HG03066 (cell line): ENCODE data around the gene PARD6B.
"Not testable (repeated sequence)": the region's sequence is repeated elsewhere in the genome, so short reads cannot be mapped to it uniquely, and the experiment has no call there.

ENCODE experiments used
- ATAC-seq: cut with Tn5 transposase; IDR thresholded peaks from one replicate; pipeline ENCODE4 v1.9.1; 2021; ENCODE audit warnings: low read depth; ENCODE audit not compliant: unreplicated experiment

The PARD6B gene

GRCh38 chr20:50768991-50769390 lies 37.6 kb downstream of the PARD6B start:
- not testable (repeated sequence) for ATAC-seq

DNA sequence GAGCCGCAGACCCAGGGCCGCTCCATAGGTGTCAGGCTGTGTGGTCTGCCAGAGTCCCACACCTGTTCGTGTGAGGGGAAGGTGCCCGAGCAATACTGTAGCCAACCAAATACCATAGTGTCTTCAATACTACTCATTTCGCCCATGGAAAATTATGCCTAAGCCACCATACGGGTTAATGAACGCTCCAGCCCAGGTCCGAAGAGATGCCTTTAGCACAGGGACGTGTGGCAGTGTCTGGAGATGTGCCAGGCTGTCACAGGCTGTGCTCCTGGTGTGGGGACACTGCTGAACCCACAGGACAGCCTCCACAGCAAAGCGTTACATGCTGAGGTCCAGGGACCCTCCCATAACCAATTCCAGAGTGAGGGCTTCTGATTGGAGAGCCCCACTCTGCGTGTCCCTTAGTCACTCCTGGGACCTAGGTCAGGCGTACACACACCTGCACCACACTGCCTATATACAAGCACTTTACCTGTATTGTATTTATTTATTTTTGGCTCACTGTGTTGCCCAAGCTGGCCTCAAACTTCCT lies 38.2 kb downstream of the PARD6B start:
- not testable (repeated sequence) for ATAC-seq

- not testable (repeated sequence) for ATAC-seq
These were observed 40.2 kb downstream of the PARD6B start for GRCh38 chr20:50771419-50772080.

- ATAC-seq, result no peak
These were observed 41.2 kb downstream of the PARD6B start for GRCh38 chr20:50772420-50773185.

DNA sequence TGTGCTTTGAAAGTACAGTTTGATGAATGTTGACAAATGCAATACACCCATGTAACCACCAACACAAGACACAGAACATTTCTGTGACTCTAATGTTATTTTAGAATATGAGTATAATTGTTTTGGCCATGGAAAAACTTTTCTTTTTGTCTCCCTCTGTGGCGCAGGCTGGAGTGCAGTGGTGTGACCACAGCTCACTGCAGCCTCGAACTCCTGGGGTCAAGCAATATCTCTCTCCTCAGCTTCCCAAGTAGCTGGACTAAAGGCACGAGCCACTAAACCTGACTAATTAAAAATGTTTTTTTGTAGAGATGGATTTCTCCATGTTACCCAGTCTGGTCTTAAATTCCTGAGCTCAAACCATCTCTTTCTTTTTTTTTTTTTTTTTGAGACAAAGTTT lies 43.1 kb downstream of the PARD6B start:
- ATAC-seq, result no peak

DNA sequence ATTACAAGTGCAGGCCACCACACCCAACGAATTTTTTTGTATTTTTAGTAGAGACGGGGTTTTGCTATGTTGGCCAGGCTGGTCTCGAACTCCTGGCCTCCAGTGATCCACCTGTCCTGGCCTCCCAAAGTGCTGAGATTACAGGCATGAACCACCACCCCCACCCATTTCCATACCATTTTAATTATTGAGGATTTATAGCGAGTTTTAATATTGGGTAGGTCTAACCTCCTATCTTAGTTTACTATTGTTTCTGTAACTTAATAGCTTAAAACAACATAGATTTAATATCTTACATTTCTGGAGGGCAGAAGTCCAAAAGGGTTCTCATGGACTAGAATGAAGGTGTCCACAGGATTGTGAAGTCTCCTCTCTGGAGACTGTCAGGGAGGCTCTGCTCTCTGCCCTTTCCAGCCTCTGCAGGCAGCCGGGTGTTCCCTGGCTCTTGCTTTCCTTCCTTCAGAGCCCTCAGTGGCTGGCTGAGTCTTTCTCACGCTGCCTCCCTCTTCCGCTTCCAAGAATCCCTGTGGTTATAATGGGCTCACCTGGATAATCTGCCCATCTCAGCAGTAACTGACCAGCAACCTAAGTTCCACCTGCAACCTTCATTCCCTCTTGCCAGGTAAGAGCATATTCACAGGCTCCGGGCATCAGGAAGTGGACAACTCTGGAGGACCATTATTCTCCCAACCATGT lies 44.9 kb downstream of the PARD6B start:
- ATAC-seq, result no peak

GRCh38 chr20:50777373-50777772 lies 46.0 kb downstream of the PARD6B start:
- no peak for ATAC-seq

GRCh38 chr20:50778994-50779393 lies 47.6 kb downstream of the PARD6B start:
- not testable (repeated sequence) for ATAC-seq

GRCh38 chr20:50783390-50783789 lies 52.0 kb downstream of the PARD6B start:
- no peak for ATAC-seq

GRCh38 chr20:50783903-50784302 lies 52.5 kb downstream of the PARD6B start:
- ATAC-seq, result no peak

DNA sequence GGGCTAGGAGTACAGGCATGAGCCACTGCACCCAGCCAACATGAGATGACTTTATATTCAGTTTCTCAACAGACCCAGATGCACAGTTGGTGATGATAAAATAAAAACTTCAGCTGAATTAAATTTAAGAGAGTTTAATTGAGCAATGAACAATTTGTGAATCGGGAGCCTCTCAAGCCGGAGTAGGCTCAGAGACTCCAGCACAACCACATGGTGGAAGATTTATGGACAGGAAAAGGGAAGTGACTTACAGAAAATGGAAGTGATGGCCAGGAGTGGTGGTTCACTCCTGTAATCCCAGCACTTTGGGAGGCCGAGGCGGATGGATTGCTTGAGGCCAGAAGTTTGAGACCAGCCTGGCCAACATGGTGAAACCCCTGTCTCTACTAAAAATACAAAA lies 53.1 kb downstream of the PARD6B start:
- ATAC-seq, result no peak

DNA sequence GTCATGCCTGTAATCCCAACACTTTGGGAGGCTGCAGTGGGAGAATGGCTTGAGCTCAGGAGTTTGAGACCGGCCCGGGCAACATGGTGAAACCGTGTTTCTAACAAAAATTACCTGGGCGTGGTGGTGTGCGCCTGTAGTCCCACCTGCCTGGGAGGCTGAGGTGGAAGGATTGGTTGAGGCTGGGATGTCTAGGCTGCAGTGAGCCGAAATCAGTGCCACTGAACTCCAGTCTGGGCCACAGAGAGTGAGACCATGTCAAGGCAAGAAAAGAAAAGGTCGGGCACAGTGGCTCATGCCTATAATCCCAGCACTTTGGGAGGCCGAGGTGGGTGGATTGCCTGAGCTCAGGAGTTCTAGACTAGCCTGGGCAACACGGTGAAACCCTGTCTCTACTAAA lies 55.3 kb downstream of the PARD6B start:
- ATAC-seq, result no peak

- no peak for ATAC-seq
These were observed 55.8 kb downstream of the PARD6B start for GRCh38 chr20:50787181-50787580.

DNA sequence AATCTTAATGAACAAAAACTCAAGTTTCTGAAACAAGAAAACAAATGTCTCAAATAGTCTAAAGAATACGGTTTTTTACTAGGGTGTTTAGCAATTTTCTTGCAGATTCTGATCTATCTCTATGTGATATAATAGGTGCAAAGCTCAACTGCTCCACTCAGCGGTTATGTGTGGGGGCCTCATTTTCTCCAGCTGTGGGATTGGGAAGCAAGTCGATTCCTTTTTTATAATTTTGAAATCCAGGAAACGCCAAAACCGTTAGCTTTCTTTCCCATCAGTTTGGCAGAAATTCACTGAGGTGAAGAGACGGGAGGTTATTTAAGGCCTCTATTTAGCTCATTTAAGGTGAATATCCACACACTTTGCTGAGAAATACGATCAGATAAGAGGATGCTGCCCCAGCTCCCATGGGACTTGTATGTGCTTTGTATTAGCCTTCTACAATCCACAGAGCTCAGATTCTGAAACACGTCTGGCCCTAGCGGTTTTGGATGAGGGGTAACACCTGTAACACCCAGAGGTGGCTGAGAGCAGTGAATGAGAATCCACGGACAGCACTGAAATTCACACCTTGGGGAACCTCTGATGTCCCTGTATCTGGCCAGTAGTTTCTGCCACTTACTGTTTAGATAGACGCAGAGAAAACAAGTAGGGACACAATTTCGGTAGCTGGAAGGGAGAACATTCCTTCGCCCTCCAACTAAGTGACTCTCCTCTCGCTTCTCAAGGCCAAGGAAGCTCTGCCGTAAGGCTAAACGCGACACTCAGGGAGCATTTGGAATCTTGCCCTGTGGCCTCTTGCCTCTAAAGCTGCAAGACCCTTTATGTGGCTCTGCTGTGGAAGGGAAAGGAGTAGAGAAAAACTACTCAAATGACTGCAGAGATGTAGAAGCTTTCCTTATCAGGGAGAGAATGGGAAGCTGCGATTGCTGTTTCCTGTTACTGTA lies 56.9 kb downstream of the PARD6B start:
- ATAC-seq, result no peak

DNA sequence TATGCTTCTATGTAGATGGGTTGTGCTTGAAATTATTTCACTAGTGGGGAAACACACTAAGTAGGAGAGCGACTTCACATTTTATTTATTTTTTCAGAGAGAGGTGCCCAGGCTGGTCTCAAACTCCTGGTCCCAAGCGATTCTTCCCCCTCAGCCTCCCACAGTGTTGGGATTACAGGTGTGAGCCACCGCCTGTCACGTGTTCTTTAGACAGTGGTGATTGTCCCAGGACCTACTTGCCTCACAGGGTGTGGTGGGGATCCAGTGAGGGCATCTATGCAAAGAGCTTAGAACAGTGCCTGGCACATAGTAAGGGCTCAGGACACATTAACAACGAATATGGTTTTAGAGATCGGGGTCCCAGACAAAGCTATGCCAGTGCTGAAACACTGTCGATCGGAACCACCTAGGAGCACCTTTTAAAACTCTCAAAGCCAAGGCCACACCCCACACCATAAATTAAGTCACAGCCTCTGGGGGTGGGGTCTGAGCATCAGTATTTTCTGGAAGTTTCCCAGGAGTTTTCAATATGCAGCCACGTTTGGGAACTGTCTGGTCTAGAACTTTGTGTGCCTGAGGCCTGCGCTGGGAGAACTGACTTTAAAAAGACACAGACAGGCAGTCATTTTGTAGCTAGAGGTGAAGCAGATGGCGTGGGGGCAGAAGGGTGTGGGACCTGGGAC lies 58.7 kb downstream of the PARD6B start:
- no peak for ATAC-seq

DNA sequence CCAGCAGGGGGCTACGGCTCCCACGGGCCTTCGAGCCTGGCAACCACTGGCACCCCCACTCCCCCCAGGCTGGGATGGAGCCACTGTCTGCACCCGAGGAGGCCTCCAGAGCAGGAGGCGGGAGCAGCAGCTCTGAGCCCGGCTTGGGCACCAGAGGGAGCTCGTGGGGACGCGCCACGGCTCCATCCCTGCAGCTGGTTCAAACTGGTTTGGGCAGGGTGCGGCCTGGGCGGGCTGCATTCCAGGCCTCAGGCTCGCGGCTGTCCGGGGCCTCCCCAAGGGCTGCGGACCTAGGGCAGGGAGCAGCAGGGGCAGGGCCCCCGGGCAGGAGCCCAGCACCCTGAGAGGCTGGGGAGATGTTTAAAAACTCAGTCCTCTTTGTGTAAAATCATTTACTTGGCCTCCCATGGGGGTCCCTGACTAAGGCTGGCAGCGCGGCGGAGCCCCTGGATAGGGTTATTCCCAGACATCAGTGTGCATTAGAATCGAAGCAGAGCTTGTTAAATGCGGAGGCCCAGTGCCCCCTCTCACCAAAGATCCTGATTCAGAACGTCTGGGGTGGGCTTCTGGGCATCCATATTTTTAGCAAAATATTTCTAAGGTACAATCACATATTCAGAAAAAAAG lies 59.4 kb downstream of the PARD6B start:
- ATAC-seq, result peak; percentile 53

DNA sequence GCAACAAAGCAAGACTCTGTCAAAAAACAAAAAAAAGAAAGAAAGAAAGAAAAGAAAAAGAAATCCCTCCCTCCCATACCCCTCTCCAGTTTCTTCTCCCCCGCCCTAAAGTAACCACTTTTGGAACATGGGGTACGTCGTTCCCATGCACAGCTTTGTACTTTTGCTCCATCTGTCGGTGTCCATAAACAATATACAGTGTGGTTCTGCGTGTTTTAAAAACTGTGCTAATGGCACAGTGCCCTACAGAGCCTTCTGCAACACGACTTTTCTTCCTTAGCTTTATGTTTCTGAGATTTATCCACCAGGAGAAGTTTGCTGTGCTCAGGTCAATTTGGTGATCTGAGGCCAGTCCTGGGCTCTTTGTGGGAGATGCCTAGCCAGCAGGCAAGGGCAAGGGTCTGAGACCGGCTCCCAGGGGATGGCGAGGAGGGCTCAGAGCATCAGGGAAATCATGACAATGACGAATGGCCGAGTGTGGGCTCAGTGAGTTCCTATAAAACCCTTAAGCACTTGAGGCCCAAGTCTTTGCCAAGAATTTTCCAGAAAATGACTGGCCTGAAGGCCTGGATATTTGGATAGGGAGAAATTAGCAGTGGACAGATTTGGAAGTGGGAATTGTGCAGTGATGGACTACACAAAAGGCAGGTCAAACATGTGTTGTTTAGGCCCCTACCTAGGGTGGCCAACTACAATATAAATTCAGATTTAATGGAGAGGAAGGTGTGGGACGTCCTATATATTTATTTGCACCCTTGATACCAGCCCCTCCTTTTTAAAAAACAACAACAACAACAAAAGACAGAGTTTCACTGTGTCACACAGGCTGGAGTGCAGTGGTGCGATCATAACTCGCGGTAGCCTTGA lies 61.6 kb downstream of the PARD6B start:
- ATAC-seq, result no peak

- not testable (repeated sequence) for ATAC-seq
These were observed 62.2 kb downstream of the PARD6B start for GRCh38 chr20:50793575-50794016.
